IMR-90 (cell line): ENCODE results near the gene MFAP4. TPM values are rescaled to one million over a fixed set of nuclear protein-coding genes. Genes with fewer than 3 reads are reported as not detected.
A peak's percentile ranks its signal among the peaks of the same experiment; 100 is the strongest.

Experiments
- ATAC-seq: fragments of 200-7000 bp; cut with Tn5 transposase; 2 replicates; pipeline ENCODE4 v1.9.1; 2020; ENCODE audit warnings: low read depth, mild to moderate bottlenecking, moderate library complexity
- BruUV-seq: library from RNA; stranded (reverse); fragments of 400-500 nt; replicated peaks from 2 replicates; lab custom pipeline; 2021; lab: Mats Ljungman, UMichigan
- CTCF ChIA-PET: fragments of 300-600 bp; formaldehyde crosslinking; extraction: SDS; loops from one replicate; lab custom pipeline; 2021; ENCODE audit warnings: antibody characterized with exemption; lab: Yijun Ruan, JAX
- POLR2A ChIA-PET: fragments of 300-600 bp; sonication (Branson Sonifier 250); formaldehyde crosslinking; loops from one replicate; lab custom pipeline; 2022; ENCODE audit warnings: antibody characterized with exemption; ENCODE audit not compliant: unreplicated experiment; lab: Charles Lee
- DNase-seq: peaks from one replicate; pipeline ENCODE4 v3.0.0; 2013
- H2AFZ ChIP-seq: replicated peaks from 2 replicates; pipeline ENCODE3; 2013; ENCODE audit warnings: low read length, mild to moderate bottlenecking; ENCODE audit not compliant: poor library complexity
- H2AK5ac ChIP-seq: 2 replicates; pipeline ENCODE4 v1.6.1; 2013; ENCODE audit warnings: low read depth, low read length, inconsistent platforms
- H2AK9ac ChIP-seq: replicated peaks from 2 replicates; pipeline ENCODE3; 2013; ENCODE audit warnings: mild to moderate bottlenecking, low read depth, low read length, moderate library complexity; ENCODE audit not compliant: poor library complexity
- H2BK120ac ChIP-seq: 2 replicates; pipeline ENCODE4 v1.6.1; 2013; ENCODE audit warnings: low read depth, low read length, inconsistent platforms
- H2BK15ac ChIP-seq: 3 replicates; pipeline ENCODE4 v1.6.1; 2013; ENCODE audit warnings: low read depth, low read length, inconsistent platforms
- H2BK20ac ChIP-seq: 2 replicates; pipeline ENCODE4 v1.6.1; 2013; ENCODE audit warnings: low read depth, mild to moderate bottlenecking, inconsistent platforms, low read length, moderate library complexity
- H2BK5ac ChIP-seq: 2 replicates; pipeline ENCODE4 v1.6.1; 2013; ENCODE audit warnings: mild to moderate bottlenecking, low read depth, low read length, inconsistent platforms; ENCODE audit not compliant: poor library complexity, severe bottlenecking
- H3K14ac ChIP-seq: replicated peaks from 2 replicates; pipeline ENCODE4 v1.6.1; 2013; ENCODE audit warnings: low read depth, low read length, inconsistent platforms
- H3K18ac ChIP-seq: 2 replicates; pipeline ENCODE4 v1.6.1; 2013; ENCODE audit warnings: low read depth, low read length, control low read depth
- H3K23ac ChIP-seq: 2 replicates; pipeline ENCODE4 v1.6.1; 2013; ENCODE audit warnings: low read depth, low read length, inconsistent platforms
- H3K27ac ChIP-seq: 2 replicates; pipeline ENCODE4 v1.5.1; 2013; ENCODE audit warnings: mild to moderate bottlenecking, control low read depth, low read length; ENCODE audit not compliant: insufficient read depth
- H3K27me3 ChIP-seq: 2 replicates; pipeline ENCODE4 v1.6.1; 2013; ENCODE audit warnings: low read length; ENCODE audit not compliant: control insufficient read depth, insufficient read depth
- H3K36me3 ChIP-seq: 2 replicates; pipeline ENCODE4 v1.6.1; 2013; ENCODE audit warnings: low read length, mixed read lengths; ENCODE audit not compliant: control insufficient read depth, insufficient read depth
- H3K4ac ChIP-seq: 2 replicates; pipeline ENCODE4 v1.6.1; 2013; ENCODE audit warnings: low read depth, low read length, inconsistent platforms
- H3K4me1 ChIP-seq: 2 replicates; pipeline ENCODE4 v1.6.1; 2013; ENCODE audit warnings: low read length, mixed read lengths; ENCODE audit not compliant: control insufficient read depth, insufficient read depth
- H3K4me2 ChIP-seq: 2 replicates; pipeline ENCODE4 v1.6.1; 2013; ENCODE audit warnings: low read depth, mild to moderate bottlenecking, control low read depth, low read length, moderate library complexity
- H3K4me3 ChIP-seq: 2 replicates; pipeline ENCODE4 v1.5.1; 2013; ENCODE audit warnings: low read depth, mild to moderate bottlenecking, control low read depth, low read length, moderate library complexity; ENCODE audit not compliant: insufficient read depth
- H3K56ac ChIP-seq: 2 replicates; pipeline ENCODE4 v1.6.1; 2013; ENCODE audit warnings: low read length, inconsistent platforms; ENCODE audit not compliant: insufficient read depth; ENCODE audit errors: extremely low read depth
- H3K79me1 ChIP-seq, 2 experiments: 2 replicates each; pipeline ENCODE4 v1.6.1; 2013; ENCODE audit warnings: low read length in 2 of 2, inconsistent platforms in 1 of 2, low read depth in 1 of 2
- H3K9ac ChIP-seq: 2 replicates; pipeline ENCODE4 v1.6.1; 2013; ENCODE audit warnings: low read depth, low read length, control low read depth
- H3K9me1 ChIP-seq: 2 replicates; pipeline ENCODE4 v1.6.1; 2013; ENCODE audit warnings: low read length, inconsistent platforms; ENCODE audit not compliant: insufficient read depth
- H3K9me3 ChIP-seq: 2 replicates; pipeline ENCODE4 v1.6.1; 2013; ENCODE audit warnings: low read length; ENCODE audit not compliant: control insufficient read depth, insufficient read depth
- H4K20me1 ChIP-seq: 2 replicates; pipeline ENCODE4 v1.6.1; 2013; ENCODE audit warnings: low read length, inconsistent platforms; ENCODE audit not compliant: insufficient read depth
- H4K5ac ChIP-seq: 2 replicates; pipeline ENCODE4 v1.6.1; 2013; ENCODE audit warnings: mild to moderate bottlenecking, low read depth, low read length, control low read depth
- H4K8ac ChIP-seq, 2 experiments: 2 replicates each; pipeline ENCODE4 v1.6.1; 2013; ENCODE audit warnings: low read depth in 2 of 2, low read length in 2 of 2, control low read depth in 1 of 2, inconsistent platforms in 1 of 2
- H4K91ac ChIP-seq: 2 replicates; pipeline ENCODE4 v1.6.1; 2013; ENCODE audit warnings: low read depth, low read length, inconsistent platforms; ENCODE audit not compliant: insufficient read depth
- CTCF ChIP-seq: conservative IDR thresholded peaks from 2 replicates; pipeline ENCODE4 v1.5.1; 2012; ENCODE audit warnings: mild to moderate bottlenecking, low read depth, low read length, improper control_type of control experiment
- MAFK ChIP-seq: IDR thresholded peaks from 2 replicates; pipeline ENCODE4 v1.6.1; 2012; ENCODE audit warnings: low read depth, low read length, improper control_type of control experiment
- MXI1 ChIP-seq: IDR thresholded peaks from 2 replicates; pipeline ENCODE4 v1.6.1; 2012; ENCODE audit warnings: low read depth, mild to moderate bottlenecking, low read length, moderate library complexity, borderline replicate concordance
- NFE2L2 ChIP-seq: fragments of 150-350 bp; IDR thresholded peaks from 2 replicates; pipeline ENCODE4 v1.6.1; 2016; ENCODE audit warnings: low read depth, mild to moderate bottlenecking, low read length
- RAD21 ChIP-seq: IDR thresholded peaks from 2 replicates; pipeline ENCODE4 v1.6.1; 2012; ENCODE audit warnings: low read length, improper control_type of control experiment
- RFX5 ChIP-seq: IDR thresholded peaks from 2 replicates; pipeline ENCODE4 v1.8.0; 2012; ENCODE audit warnings: low read depth, mild to moderate bottlenecking, low read length, moderate library complexity
- SMC3 ChIP-seq: fragments of 150-350 bp; IDR thresholded peaks from 2 replicates; pipeline ENCODE4 v1.6.1; 2016; ENCODE audit warnings: low read depth, mild to moderate bottlenecking, antibody characterized with exemption, low read length, moderate library complexity
- USF2 ChIP-seq: fragments of 150-350 bp; IDR thresholded peaks from 2 replicates; pipeline ENCODE4 v1.6.1; 2017; ENCODE audit warnings: mild to moderate bottlenecking, antibody characterized with exemption, low read length, low read depth
- WGBS, 2 experiments: methylation state at CpG; one replicate each; pipeline versions ENCODE4 v1.1.5 to v1.1.7; 2013; ENCODE audit warnings: missing lambda C conversion rate in 2 of 2; ENCODE audit not compliant: insufficient read length in 1 of 2; ENCODE audit errors: extremely low coverage in 2 of 2; 5-methylcytosine and 5-hydroxymethylcytosine counted together
- dilution Hi-C: fragments of 300-500 bp; cut with HindIII; formaldehyde crosslinking; loops from one replicate; pipeline ENCODE4 v1.14.3; 2018; ENCODE audit warnings: low sequenced_read_pairs; ENCODE audit not compliant: unreplicated experiment
- in situ Hi-C: fragments of 300-500 bp; cut with MboI; formaldehyde crosslinking; loops from 3 replicates; pipeline ENCODE4 v1.14.3; 2019; ENCODE audit warnings: low sequenced_read_pairs, inconsistent platforms, mixed read lengths
- intact Hi-C: fragments of 100-400 bp; cut with micrococcal nuclease; formaldehyde crosslinking; loops from 2 replicates; pipeline ENCODE4 v1.10.0; 2022
- polyA plus RNA-seq, 3 experiments: library from polyadenylated mRNA; depleted of rRNA; stranded (reverse); fragments of >200 nt; gene quantifications; 2 replicates each; pipeline ENCODE4 v1.2.3, GENCODE V29; 2012; ENCODE audit warnings: low replicate concordance in 1 of 3
- total RNA-seq: library from RNA; depleted of rRNA; stranded (reverse); fragments of >200 nt; gene quantifications from 2 replicates; pipeline ENCODE4 v1.2.3, GENCODE V29; 2012

The MFAP4 gene
- total and polyA plus RNA-seq, 2 of the 4 experiments (the other 2 are of a cell fraction): 7.0 to 71.6 TPM

- Histone ChIP-seq H4K91ac (no peak overlapping the region), H2BK15ac (no peak overlapping the region), H3K23ac (no peak overlapping the region), H3K18ac (no peak overlapping the region), H3K9me1 (peaks cover 15% of the 10 kb centered on the region; the same call in 1 of the 2 replicates), H2AK5ac (no peak overlapping the region), H2AK9ac (no peak overlapping the region), H3K14ac (no peak overlapping the region), H3K4me3 (no peak overlapping the region), H4K20me1 (peaks cover 3% of the 10 kb centered on the region; the same call in 1 of the 2 replicates), H3K4me1 (peaks cover 12% of the 10 kb centered on the region), H3K4ac (no peak overlapping the region), H3K79me1 (no peaks in the 10 kb centered on the region), H3K9ac (no peak overlapping the region), H3K27me3 (no peaks in the 10 kb centered on the region), H4K5ac (no peak overlapping the region), H3K56ac (no peak overlapping the region), H2BK20ac (no peak overlapping the region), H2BK5ac (no peak overlapping the region), H4K8ac (no peak overlapping the region), H3K36me3 (peaks cover 5% of the 10 kb centered on the region; the same call in 1 of the 2 replicates), H3K9me3 (no peaks in the 10 kb centered on the region), H3K4me2 (no peak overlapping the region), H2AFZ (peak overlapping the region; percentile 6), H3K27ac (no peak overlapping the region), H2BK120ac (no peak overlapping the region)
- POLR2A ChIA-PET: no interaction called here
- intact Hi-C loops (no loop called here), in situ Hi-C loops (no loop called here), dilution Hi-C loops (no loop called here)
- WGBS, 2 experiments: no CpG with 5 or more reads among the region's 7 CpGs
- TF ChIP-seq NFE2L2: no peak
- no peak for TF ChIP-seq CTCF
- TF ChIP-seq MAFK: no peak
- TF ChIP-seq RAD21: no peak
- no peak for TF ChIP-seq SMC3
- TF ChIP-seq RFX5: no peak
- TF ChIP-seq USF2: no peak
- TF ChIP-seq MXI1: no peak
- CTCF ChIA-PET: no interaction called here
- BruUV-seq: no TSS peak
- DNase-seq (no peak), ATAC-seq (no peak)
Observed at GRCh38 chr17:19341211-19341631, 45.8 kb downstream of the MFAP4 start.
